Measurements from ENCODE around the gene SPAG17.

Gene SPAG17

GRCh38 chr1:118115567-118116295 lies 69.3 kb downstream of the SPAG17 start:
- Histone ChIP-seq H3K79me2 (ENCODE audit: insufficient read depth, low read length) (no peaks in the 10 kb centered on the region), H3K9ac (ENCODE audit: low read depth, low read length) (no peak overlapping the region), H3K4me3 (ENCODE audit: low read depth in 1 of 2, low read length in 2 of 2) (no peak overlapping the region), H3K4me2 (ENCODE audit: insufficient read depth, low read length) (no peak overlapping the region), H2AFZ (ENCODE audit: low read depth, low read length) (no peak overlapping the region), H3K27ac (ENCODE audit: low read length) (no peak overlapping the region), H3K27me3 (ENCODE audit: insufficient read depth, low read length, poor library complexity) (peaks cover 13% of the 10 kb centered on the region), H3K9me3 (ENCODE audit: insufficient read depth, low read length, severe bottlenecking) (no peaks in the 10 kb centered on the region), H3K36me3 (ENCODE audit: insufficient read depth, low read length) (no peaks in the 10 kb centered on the region), H3K4me1 (ENCODE audit: insufficient read depth, low read length) (no peaks in the 10 kb centered on the region), H4K20me1 (ENCODE audit: insufficient read depth, low read length) (no peaks in the 10 kb centered on the region)
- TF ChIP-seq EZH2 (IDR thresholded peaks at IDR 0.05; ENCODE audit: borderline replicate concordance, low read depth, low read length, severe bottlenecking) (no peak), CTCF (IDR thresholded peaks at IDR 0.05; ENCODE audit: borderline replicate concordance, extremely low read depth, low read length, poor library complexity, severe bottlenecking) (no peak)
- ATAC-seq (ENCODE audit: insufficient read depth, low read depth) = no peak
- no peak for DNase-seq

- H4K20me1 ChIP-seq (ENCODE audit: insufficient read depth, low read length) = no peaks in the 10 kb centered on the region
- no peak for ATAC-seq (ENCODE audit: insufficient read depth, low read depth)
- no peak overlapping the region for H2AFZ ChIP-seq (ENCODE audit: low read depth, low read length)
- H3K27ac ChIP-seq (ENCODE audit: low read length) = no peak overlapping the region
- no peak for DNase-seq
- no peak overlapping the region for H3K9ac ChIP-seq (ENCODE audit: low read depth, low read length)
- H3K4me1 ChIP-seq (ENCODE audit: insufficient read depth, low read length) = no peaks in the 10 kb centered on the region
- peaks cover 5% of the 10 kb centered on the region for H3K27me3 ChIP-seq (ENCODE audit: insufficient read depth, low read length, poor library complexity)
- no peak overlapping the region for H3K4me2 ChIP-seq (ENCODE audit: insufficient read depth, low read length)
- H3K36me3 ChIP-seq (ENCODE audit: insufficient read depth, low read length) = no peaks in the 10 kb centered on the region
- H3K9me3 ChIP-seq (ENCODE audit: insufficient read depth, low read length, severe bottlenecking) = no peaks in the 10 kb centered on the region
- no peaks in the 10 kb centered on the region for H3K79me2 ChIP-seq (ENCODE audit: insufficient read depth, low read length)
- no peak overlapping the region for H3K4me3 ChIP-seq (ENCODE audit: low read depth in 1 of 2, low read length in 2 of 2)
- TF ChIP-seq CTCF (IDR thresholded peaks at IDR 0.05; ENCODE audit: borderline replicate concordance, extremely low read depth, low read length, poor library complexity, severe bottlenecking) = no peak
- TF ChIP-seq EZH2 (IDR thresholded peaks at IDR 0.05; ENCODE audit: borderline replicate concordance, low read depth, low read length, severe bottlenecking) = no peak
Measured at GRCh38 chr1:118113261-118113660, 71.8 kb downstream of the SPAG17 start.

DNA sequence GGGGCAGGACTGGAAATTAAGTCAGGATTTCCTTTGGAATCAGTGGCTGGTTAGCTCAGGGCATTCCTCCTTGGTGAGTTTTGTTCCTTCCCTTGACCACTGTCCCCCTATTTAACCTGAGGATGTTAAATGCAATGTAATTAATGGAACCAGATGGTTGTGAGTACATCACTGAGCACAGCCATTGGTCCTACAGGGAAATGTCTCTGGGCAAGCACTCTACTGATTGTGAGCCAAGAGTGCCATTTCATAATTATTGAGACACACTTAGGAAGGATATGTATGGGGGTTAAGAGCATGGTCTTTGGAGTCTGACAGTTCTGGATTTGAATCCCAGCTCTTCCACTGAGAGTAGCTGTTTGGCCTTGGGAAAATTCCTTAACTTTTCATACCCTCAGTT lies 74.4 kb downstream of the SPAG17 start:
- H3K4me3 ChIP-seq (ENCODE audit: low read depth in 1 of 2, low read length in 2 of 2) = no peak overlapping the region
- H3K4me2 ChIP-seq (ENCODE audit: insufficient read depth, low read length) = no peak overlapping the region
- peaks cover 3% of the 10 kb centered on the region for H3K27me3 ChIP-seq (ENCODE audit: insufficient read depth, low read length, poor library complexity)
- no peak overlapping the region for H3K9ac ChIP-seq (ENCODE audit: low read depth, low read length)
- TF ChIP-seq CTCF (IDR thresholded peaks at IDR 0.05; ENCODE audit: borderline replicate concordance, extremely low read depth, low read length, poor library complexity, severe bottlenecking) = no peak
- TF ChIP-seq EZH2 (IDR thresholded peaks at IDR 0.05; ENCODE audit: borderline replicate concordance, low read depth, low read length, severe bottlenecking) = no peak
- H3K36me3 ChIP-seq (ENCODE audit: insufficient read depth, low read length) = no peaks in the 10 kb centered on the region
- no peaks in the 10 kb centered on the region for H4K20me1 ChIP-seq (ENCODE audit: insufficient read depth, low read length)
- no peaks in the 10 kb centered on the region for H3K79me2 ChIP-seq (ENCODE audit: insufficient read depth, low read length)
- no peaks in the 10 kb centered on the region for H3K9me3 ChIP-seq (ENCODE audit: insufficient read depth, low read length, severe bottlenecking)
- H3K4me1 ChIP-seq (ENCODE audit: insufficient read depth, low read length) = no peaks in the 10 kb centered on the region
- no peak overlapping the region for H3K27ac ChIP-seq (ENCODE audit: low read length)
- DNase-seq (no peak), ATAC-seq (ENCODE audit: insufficient read depth, low read depth) (no peak)
- no peak overlapping the region for H2AFZ ChIP-seq (ENCODE audit: low read depth, low read length)
